GM12878 (cell line): Measurements from ENCODE around the gene RSKR. TPM values are rescaled to one million over a fixed set of nuclear protein-coding genes. Genes with fewer than 3 reads are reported as not detected.

Experiments used
- CEBPZ ChIP-seq: fragments of 150-350 bp; IDR thresholded peaks from 2 replicates; pipeline ENCODE4 v1.6.1; 2016; ENCODE audit warnings: low read depth, low read length
- CREM ChIP-seq: IDR thresholded peaks from 2 replicates; pipeline ENCODE4 v1.6.1; 2014; ENCODE audit warnings: antibody characterized with exemption, low read depth
- HDAC2 ChIP-seq: fragments of 200-600 bp; sonication (generic); IDR thresholded peaks from 2 replicates; pipeline ENCODE4 v1.6.1; 2017
- HDAC6 ChIP-seq: fragments of 200-600 bp; sonication (generic); IDR thresholded peaks from one replicate; pipeline ENCODE4 v1.8.0; 2017; ENCODE audit warnings: antibody characterized with exemption; ENCODE audit not compliant: unreplicated experiment
- MYC ChIP-seq: IDR thresholded peaks from 2 replicates; pipeline ENCODE4 v1.6.1; 2011; ENCODE audit warnings: mild to moderate bottlenecking, low read length, moderate library complexity, inconsistent platforms; ENCODE audit not compliant: insufficient read depth, insufficient replicate concordance, insufficient read length, severe bottlenecking
- NFYB ChIP-seq: IDR thresholded peaks from 2 replicates; pipeline ENCODE4 v1.6.1; 2011; ENCODE audit warnings: low read depth, mild to moderate bottlenecking, low read length, improper control_type of control experiment, moderate library complexity; ENCODE audit not compliant: insufficient read depth
- NKRF ChIP-seq: fragments of 450-650 bp; conservative IDR thresholded peaks from 2 replicates; pipeline ENCODE4 v1.6.1; 2017; ENCODE audit warnings: mild to moderate bottlenecking, moderate library complexity
- REST ChIP-seq: IDR thresholded peaks from 2 replicates; pipeline ENCODE4 v1.6.1; 2012; ENCODE audit warnings: mild to moderate bottlenecking, low read depth, low read length
- RFX5 ChIP-seq: IDR thresholded peaks from 2 replicates; pipeline ENCODE4 v1.6.1; 2011; ENCODE audit warnings: low read depth, low read length, improper control_type of control experiment
- SMARCA5 ChIP-seq: fragments of 450-650 bp; IDR thresholded peaks from 2 replicates; pipeline ENCODE4 v1.6.1; 2017; ENCODE audit warnings: mild to moderate bottlenecking
- SUZ12 ChIP-seq: fragments of 200-600 bp; sonication (generic); IDR thresholded peaks from one replicate; pipeline ENCODE4 v1.6.1; 2018; ENCODE audit warnings: antibody characterized with exemption, mild to moderate bottlenecking; ENCODE audit not compliant: unreplicated experiment
- USF1 ChIP-seq: IDR thresholded peaks from 2 replicates; pipeline ENCODE4 v1.6.1; 2011; ENCODE audit warnings: borderline replicate concordance, low read depth, mild to moderate bottlenecking, moderate library complexity, mixed read lengths, low read length; ENCODE audit not compliant: insufficient read depth; ENCODE audit errors: extremely low read length
- ZNF592 ChIP-seq: fragments of 450-650 bp; IDR thresholded peaks from 2 replicates; pipeline ENCODE4 v1.6.1; 2017; ENCODE audit warnings: mild to moderate bottlenecking, moderate library complexity
- polyA plus RNA-seq, 11 experiments: library from polyadenylated mRNA; depleted of rRNA in 4 of 11; unstranded in 6 of 11; stranded (reverse) in 5 of 11; fragments of >200 nt; fragmentation: Nextera tagmentation in 4 of 11; fragmentation: Illumina TruSeq in 1 of 11; extraction: Ambion mirVana in 4 of 11; extraction: Trizol in 1 of 11; gene quantifications; 1 replicate in 1 of 11; 2 replicates in 10 of 11; pipeline versions ENCODE4 v1.2.1 to v1.2.3, GENCODE V29; 2011 to 2016; ENCODE audit warnings: inconsistent platforms in 2 of 11, missing spikeins in 2 of 11, low read depth in 1 of 11
- total RNA-seq, 4 experiments: library from RNA; depleted of rRNA in 3 of 4; stranded (reverse); fragments of >200 nt in 3 of 4; fragmentation: Illumina TruSeq in 1 of 4; extraction: Trizol in 1 of 4; gene quantifications; 2 replicates each; pipeline versions ENCODE4 v1.2.1 to v1.2.3, GENCODE V29; 2013 to 2021

RSKR gene
- total and polyA plus RNA-seq, 10 of the 15 experiments (the other 5 are each of a cell fraction or from before 2014, with no cell fraction given), result 0.52 to 22.4 (median 8.7) TPM

GRCh38 chr17:28570716-28571360 lies 43.1 kb downstream of the RSKR start (continued):
- TF ChIP-seq ZNF592 (no peak), CREM (0 out of 2 replicates have a peak, but pooled peaks have one; percentile 4), NFYB (no peak), NKRF (peak; percentile 63; the same call in 1 of the 2 replicates), HDAC2 (no peak), SMARCA5 (no peak), HDAC6 (no peak), USF1 (no peak), MYC (no peak), REST (no peak), SUZ12 (no peak), CEBPZ (no peak), RFX5 (no peak)
